ENCODE measurements around the gene ZNF385D.

The ZNF385D gene

DNA sequence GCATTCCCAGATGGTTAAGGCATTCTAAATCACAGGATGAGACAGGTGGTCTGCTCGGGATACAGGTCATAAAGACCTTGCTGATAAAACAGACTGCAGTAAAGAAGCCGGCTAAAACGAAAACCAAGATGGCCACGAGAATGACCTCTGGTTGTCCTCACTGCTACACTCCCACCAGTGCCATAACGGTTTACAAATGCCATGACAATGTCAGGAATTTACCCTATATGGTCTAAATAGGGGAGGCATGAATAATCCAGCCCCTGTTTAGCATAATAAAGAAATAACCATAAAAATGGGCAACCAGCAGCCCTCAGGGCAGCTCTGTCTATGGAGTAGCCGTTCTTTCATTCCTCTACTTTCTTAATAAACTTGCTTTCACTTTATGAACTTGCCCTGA, 151.1 kb downstream of the ZNF385D start:
- no peak overlapping the region for H3K4me3 ChIP-seq
- no peaks in the 10 kb centered on the region for H3K36me3 ChIP-seq (ENCODE audit: insufficient read depth, low read length)
- TF ChIP-seq FOXP2 (optimal IDR thresholded peaks at IDR 0.05; ENCODE audit: control extremely low read depth, extremely low read length, insufficient read depth) (no peak), POLR2AphosphoS5 (IDR thresholded peaks at IDR 0.05; ENCODE audit: borderline replicate concordance, low read depth, low read length) (no peak), EZH2 (IDR thresholded peaks at IDR 0.05) (no peak)
- no peak for DNase-seq (ENCODE audit: low read depth, low spot score)
- H3K9ac ChIP-seq (ENCODE audit: insufficient read length): no peak overlapping the region
- H3K27ac ChIP-seq: no peak overlapping the region
- H3K9me3 ChIP-seq (ENCODE audit: low read depth, low read length): no peaks in the 10 kb centered on the region

DNA sequence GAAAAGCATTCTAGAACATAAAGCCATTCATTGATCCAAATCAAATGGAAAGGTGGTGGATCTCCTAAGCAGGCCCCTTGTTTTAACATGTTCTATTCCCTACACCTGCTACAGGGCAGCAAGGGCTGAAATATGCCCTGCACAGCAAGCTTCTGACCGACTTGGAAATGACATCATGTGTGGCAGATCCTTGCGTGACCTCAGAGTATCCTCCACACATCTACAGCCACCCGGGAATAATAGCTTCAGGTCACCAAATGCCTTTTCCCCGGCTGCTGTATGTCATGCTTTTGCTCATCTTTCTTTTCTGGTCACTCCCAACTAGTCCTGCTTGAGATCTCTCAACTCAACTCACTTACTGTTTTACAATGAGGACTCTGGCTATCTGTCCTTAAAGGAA, 158.2 kb downstream of the ZNF385D start:
- Histone ChIP-seq H3K9me3 (ENCODE audit: low read depth, low read length) (no peaks in the 10 kb centered on the region), H3K36me3 (ENCODE audit: insufficient read depth, low read length) (no peaks in the 10 kb centered on the region), H3K4me3 (no peak overlapping the region), H3K9ac (ENCODE audit: insufficient read length) (no peak overlapping the region), H3K27ac (no peak overlapping the region)
- no peak for TF ChIP-seq POLR2AphosphoS5 (IDR thresholded peaks at IDR 0.05; ENCODE audit: borderline replicate concordance, low read depth, low read length)
- TF ChIP-seq FOXP2 (optimal IDR thresholded peaks at IDR 0.05; ENCODE audit: control extremely low read depth, extremely low read length, insufficient read depth): no peak
- TF ChIP-seq EZH2 (IDR thresholded peaks at IDR 0.05): no peak
- DNase-seq (ENCODE audit: low read depth, low spot score): no peak

DNA sequence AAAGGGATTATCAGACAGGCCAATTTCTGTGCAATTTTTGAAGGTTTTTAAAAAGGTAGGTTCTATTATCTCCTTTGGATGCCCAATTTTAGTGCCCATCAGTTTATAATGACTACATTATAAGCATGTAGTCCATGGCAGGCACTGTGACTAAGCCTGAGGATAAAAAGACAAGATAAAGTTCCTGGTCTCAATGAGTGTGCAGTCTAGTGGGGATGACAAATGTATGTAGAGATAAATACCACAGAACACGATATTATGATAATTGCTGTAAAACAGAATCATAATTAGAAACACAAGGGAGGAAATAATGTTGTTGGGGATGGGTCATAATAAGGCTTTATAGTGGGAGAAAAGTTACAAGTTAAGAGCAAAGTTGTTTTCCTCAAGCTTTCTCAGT, 163.1 kb downstream of the ZNF385D start:
- Histone ChIP-seq H3K9ac (ENCODE audit: insufficient read length) (no peak overlapping the region), H3K9me3 (ENCODE audit: low read depth, low read length) (no peaks in the 10 kb centered on the region), H3K36me3 (ENCODE audit: insufficient read depth, low read length) (no peaks in the 10 kb centered on the region), H3K27ac (no peak overlapping the region), H3K4me3 (no peak overlapping the region)
- DNase-seq (ENCODE audit: low read depth, low spot score): no peak
- TF ChIP-seq EZH2 (IDR thresholded peaks at IDR 0.05) (no peak), FOXP2 (optimal IDR thresholded peaks at IDR 0.05; ENCODE audit: control extremely low read depth, extremely low read length, insufficient read depth) (no peak), POLR2AphosphoS5 (IDR thresholded peaks at IDR 0.05; ENCODE audit: borderline replicate concordance, low read depth, low read length) (no peak)

DNA sequence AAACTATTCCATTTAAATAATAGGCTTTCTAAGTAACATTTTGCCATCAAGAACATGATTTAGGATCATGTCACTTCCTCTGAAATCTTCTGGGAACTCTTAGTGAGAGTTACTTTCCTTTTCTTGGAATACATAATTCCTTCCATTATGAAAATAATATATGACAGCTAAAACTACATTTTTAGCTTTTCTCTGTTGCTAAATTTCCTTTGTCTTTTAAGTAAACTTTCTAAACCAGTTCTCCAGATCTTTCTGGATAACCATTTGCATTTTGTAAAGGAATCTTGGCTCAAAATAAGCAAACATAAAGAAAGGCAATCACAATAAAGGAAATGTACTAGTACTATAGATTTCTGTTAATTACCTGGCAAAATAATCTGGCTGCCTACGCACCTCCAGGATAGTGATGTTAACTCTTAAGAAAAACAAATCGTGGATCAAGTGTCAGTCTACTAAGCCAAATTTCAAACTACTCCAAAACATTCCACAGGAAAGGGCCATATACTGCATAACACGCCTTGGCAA, 165.7 kb downstream of the ZNF385D start:
- no peak overlapping the region for H3K27ac ChIP-seq
- DNase-seq (ENCODE audit: low read depth, low spot score): no peak
- no peak overlapping the region for H3K9ac ChIP-seq (ENCODE audit: insufficient read length)
- no peaks in the 10 kb centered on the region for H3K36me3 ChIP-seq (ENCODE audit: insufficient read depth, low read length)
- no peaks in the 10 kb centered on the region for H3K9me3 ChIP-seq (ENCODE audit: low read depth, low read length)
- no peak overlapping the region for H3K4me3 ChIP-seq
- TF ChIP-seq FOXP2 (optimal IDR thresholded peaks at IDR 0.05; ENCODE audit: control extremely low read depth, extremely low read length, insufficient read depth) (no peak), EZH2 (IDR thresholded peaks at IDR 0.05) (no peak), POLR2AphosphoS5 (IDR thresholded peaks at IDR 0.05; ENCODE audit: borderline replicate concordance, low read depth, low read length) (no peak)

DNA sequence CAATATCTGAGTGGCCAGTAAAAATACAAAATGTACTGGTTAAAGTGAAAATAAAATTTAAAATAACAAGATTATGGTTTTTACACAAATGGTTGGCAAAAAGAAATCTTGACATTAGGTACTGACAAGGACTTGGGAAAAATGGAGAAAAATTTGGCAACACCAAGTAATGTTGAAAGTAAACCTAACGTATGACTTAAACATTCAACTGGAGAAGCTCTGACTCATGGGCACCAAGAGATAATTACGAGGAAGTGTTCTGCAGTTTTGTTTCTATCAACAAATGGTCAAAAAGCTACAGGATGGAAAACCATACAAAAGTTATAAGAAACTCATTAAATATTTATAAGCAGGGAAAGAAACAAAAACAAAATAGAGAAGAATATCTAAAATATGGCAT, 177.7 kb downstream of the ZNF385D start:
- TF ChIP-seq POLR2AphosphoS5 (IDR thresholded peaks at IDR 0.05; ENCODE audit: borderline replicate concordance, low read depth, low read length) (no peak), FOXP2 (optimal IDR thresholded peaks at IDR 0.05; ENCODE audit: control extremely low read depth, extremely low read length, insufficient read depth) (no peak), EZH2 (IDR thresholded peaks at IDR 0.05) (no peak)
- Histone ChIP-seq H3K9ac (ENCODE audit: insufficient read length) (no peak overlapping the region), H3K27ac (no peak overlapping the region), H3K36me3 (ENCODE audit: insufficient read depth, low read length) (no peaks in the 10 kb centered on the region), H3K4me3 (no peak overlapping the region), H3K9me3 (ENCODE audit: low read depth, low read length) (no peaks in the 10 kb centered on the region)
- DNase-seq (ENCODE audit: low read depth, low spot score): no peak

DNA sequence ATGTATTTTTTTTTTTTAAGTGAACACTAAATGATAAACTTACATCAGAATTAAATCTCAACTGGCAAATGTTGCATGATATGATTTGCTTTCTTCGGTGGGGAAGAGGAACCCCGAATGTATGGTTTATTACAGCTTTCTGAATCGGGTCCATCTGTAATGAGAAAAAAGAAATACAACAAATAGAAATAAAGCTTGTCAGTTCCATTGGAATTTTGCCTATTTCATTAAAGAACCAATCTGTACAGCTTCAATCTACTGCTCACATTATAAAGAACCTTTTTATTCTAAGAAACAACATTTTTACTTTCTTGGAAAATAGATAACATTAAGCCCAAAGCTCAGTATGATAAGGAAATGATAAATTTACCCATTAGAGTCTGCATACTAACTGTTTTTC, 186.5 kb downstream of the ZNF385D start:
- H3K9me3 ChIP-seq (ENCODE audit: low read depth, low read length): no peaks in the 10 kb centered on the region
- H3K9ac ChIP-seq (ENCODE audit: insufficient read length): no peak overlapping the region
- H3K36me3 ChIP-seq (ENCODE audit: insufficient read depth, low read length): no peaks in the 10 kb centered on the region
- H3K27ac ChIP-seq: no peak overlapping the region
- DNase-seq (ENCODE audit: low read depth, low spot score): no peak
- TF ChIP-seq EZH2 (IDR thresholded peaks at IDR 0.05) (no peak), FOXP2 (optimal IDR thresholded peaks at IDR 0.05; ENCODE audit: control extremely low read depth, extremely low read length, insufficient read depth) (no peak), POLR2AphosphoS5 (IDR thresholded peaks at IDR 0.05; ENCODE audit: borderline replicate concordance, low read depth, low read length) (no peak)
- H3K4me3 ChIP-seq: no peak overlapping the region

DNA sequence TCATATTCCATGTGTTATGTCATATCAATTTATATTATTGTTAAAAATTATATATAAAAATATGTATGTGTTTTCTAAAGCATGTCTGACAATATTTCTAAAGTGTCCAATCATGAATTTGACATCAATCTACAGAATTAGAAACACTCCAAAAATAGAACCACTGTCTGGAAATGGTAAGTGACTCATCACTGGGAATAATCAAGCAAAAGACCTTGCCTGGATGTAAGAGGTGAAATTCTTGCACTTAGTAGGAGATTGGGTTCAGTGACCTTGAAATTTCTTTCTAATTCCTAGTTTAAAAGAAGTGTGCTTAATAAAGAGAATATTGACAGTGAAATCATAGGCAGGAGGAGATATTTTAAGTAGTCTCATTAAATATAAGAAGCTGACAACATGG, 188.8 kb downstream of the ZNF385D start:
- DNase-seq (ENCODE audit: low read depth, low spot score): no peak
- no peak for TF ChIP-seq FOXP2 (optimal IDR thresholded peaks at IDR 0.05; ENCODE audit: control extremely low read depth, extremely low read length, insufficient read depth)
- no peak for TF ChIP-seq EZH2 (IDR thresholded peaks at IDR 0.05)
- no peak for TF ChIP-seq POLR2AphosphoS5 (IDR thresholded peaks at IDR 0.05; ENCODE audit: borderline replicate concordance, low read depth, low read length)
- H3K27ac ChIP-seq: no peak overlapping the region
- no peak overlapping the region for H3K4me3 ChIP-seq
- no peaks in the 10 kb centered on the region for H3K9me3 ChIP-seq (ENCODE audit: low read depth, low read length)
- no peak overlapping the region for H3K9ac ChIP-seq (ENCODE audit: insufficient read length)
- no peaks in the 10 kb centered on the region for H3K36me3 ChIP-seq (ENCODE audit: insufficient read depth, low read length)

DNA sequence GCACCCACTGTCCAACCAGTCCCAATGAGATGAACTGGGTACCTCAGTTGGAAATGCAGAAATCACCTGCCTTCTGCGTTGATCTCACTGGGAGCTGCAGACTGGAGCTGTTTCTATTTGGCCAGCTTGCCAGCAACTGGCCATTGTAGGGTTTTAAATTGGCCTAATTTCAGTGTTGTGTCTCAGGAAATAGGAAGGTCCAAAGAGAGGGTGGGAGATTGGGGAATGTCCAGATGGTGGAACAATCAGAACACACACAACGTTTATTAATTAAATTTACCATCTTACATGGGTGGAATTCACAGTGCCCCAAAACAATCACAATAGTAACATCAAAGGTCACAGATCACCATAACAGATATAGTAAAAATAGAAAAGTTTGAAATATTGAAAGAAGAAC, 189.5 kb downstream of the ZNF385D start:
- no peak for TF ChIP-seq FOXP2 (optimal IDR thresholded peaks at IDR 0.05; ENCODE audit: control extremely low read depth, extremely low read length, insufficient read depth)
- TF ChIP-seq POLR2AphosphoS5 (IDR thresholded peaks at IDR 0.05; ENCODE audit: borderline replicate concordance, low read depth, low read length): no peak
- TF ChIP-seq EZH2 (IDR thresholded peaks at IDR 0.05): no peak
- Histone ChIP-seq H3K9ac (ENCODE audit: insufficient read length) (no peak overlapping the region), H3K27ac (no peak overlapping the region), H3K4me3 (no peak overlapping the region), H3K36me3 (ENCODE audit: insufficient read depth, low read length) (no peaks in the 10 kb centered on the region), H3K9me3 (ENCODE audit: low read depth, low read length) (no peaks in the 10 kb centered on the region)
- no peak for DNase-seq (ENCODE audit: low read depth, low spot score)

DNA sequence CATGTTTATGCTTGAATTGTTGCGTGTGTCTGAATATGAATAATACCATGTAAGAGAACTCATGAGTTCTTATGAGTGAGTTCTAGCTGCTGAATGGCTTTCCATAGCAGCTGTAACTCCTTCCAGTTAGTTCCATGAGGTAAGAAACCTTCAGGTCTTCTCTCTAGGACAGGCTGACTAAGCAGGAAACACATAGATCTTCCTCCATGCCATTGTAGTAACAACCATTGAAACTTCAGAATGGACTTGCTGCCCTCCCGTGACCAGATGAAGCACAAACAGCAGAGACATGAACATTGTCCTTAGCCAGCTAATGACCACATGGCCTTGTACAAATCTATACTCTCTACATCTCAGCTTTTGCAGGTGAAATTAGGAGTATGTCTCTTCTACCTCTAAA, 200.0 kb downstream of the ZNF385D start:
- TF ChIP-seq POLR2AphosphoS5 (IDR thresholded peaks at IDR 0.05; ENCODE audit: borderline replicate concordance, low read depth, low read length): no peak
- no peak for TF ChIP-seq EZH2 (IDR thresholded peaks at IDR 0.05)
- no peak for TF ChIP-seq FOXP2 (optimal IDR thresholded peaks at IDR 0.05; ENCODE audit: control extremely low read depth, extremely low read length, insufficient read depth)
- Histone ChIP-seq H3K9ac (ENCODE audit: insufficient read length) (no peak overlapping the region), H3K9me3 (ENCODE audit: low read depth, low read length) (no peaks in the 10 kb centered on the region), H3K27ac (no peak overlapping the region), H3K36me3 (ENCODE audit: insufficient read depth, low read length) (no peaks in the 10 kb centered on the region), H3K4me3 (no peak overlapping the region)
- DNase-seq (ENCODE audit: low read depth, low spot score): no peak

All from SK-N-MC (cell line).